ENCODE measurements around the gene GALNT10. TPM values are rescaled to one million over a fixed set of nuclear protein-coding genes. Genes with fewer than 3 reads are reported as not detected.

The GALNT10 gene
- total RNA-seq, 1 experiment from 2014 or later, result 32.3 TPM

DNA sequence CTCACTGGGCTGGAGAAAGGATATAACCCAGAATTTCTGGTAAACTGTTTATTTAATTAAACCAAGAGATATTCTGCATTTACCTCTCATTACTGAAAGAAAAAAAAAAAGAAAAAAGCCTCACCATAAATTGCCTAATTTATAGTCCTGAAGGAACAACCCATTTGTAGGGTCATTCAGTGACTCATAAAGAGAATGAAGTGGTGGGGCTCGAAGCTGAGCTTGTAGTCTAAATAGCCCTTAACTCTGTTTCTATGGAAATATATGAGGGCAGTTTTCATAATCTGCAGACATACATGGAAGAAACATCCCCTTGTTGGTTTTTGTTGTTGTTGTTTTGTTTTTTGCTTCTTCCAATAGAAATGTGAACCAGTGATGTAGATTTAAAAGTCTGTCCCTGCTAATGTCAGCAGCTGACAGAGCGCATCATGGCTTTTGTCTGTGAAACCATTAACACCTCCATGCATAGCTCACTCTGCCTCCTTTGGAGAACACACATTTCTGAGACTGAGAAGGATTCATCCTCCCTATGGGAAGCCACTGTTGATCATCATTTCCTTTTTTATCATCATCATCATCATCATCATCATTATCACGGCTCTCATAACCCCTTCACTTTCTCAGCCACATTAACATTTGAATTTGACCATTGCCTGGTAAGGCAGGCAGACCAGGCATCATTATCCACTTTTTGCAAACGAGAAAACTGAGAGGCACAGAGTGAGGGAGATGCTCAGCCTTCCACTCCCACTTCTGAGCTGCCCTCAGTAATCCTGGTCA, 187.4 kb downstream of the GALNT10 start:
- DNase-seq (ENCODE audit: low spot score), result no peak

DNA sequence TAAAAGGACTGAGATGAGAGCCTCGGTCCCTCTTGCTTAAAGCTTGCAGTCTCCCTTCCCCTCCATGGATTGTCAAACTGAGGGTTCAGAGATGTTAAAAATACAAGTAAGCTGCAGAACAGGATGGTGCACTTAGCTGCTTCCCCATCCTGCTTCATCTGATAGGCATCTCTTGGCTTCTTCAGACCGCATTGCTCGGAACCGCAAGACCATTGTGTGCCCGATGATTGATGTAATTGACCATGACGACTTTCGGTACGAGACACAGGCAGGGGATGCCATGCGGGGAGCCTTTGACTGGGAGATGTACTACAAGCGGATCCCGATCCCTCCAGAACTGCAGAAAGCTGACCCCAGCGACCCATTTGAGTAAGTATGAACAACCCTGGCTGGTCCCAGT, 189.7 kb downstream of the GALNT10 start:
- no peak for DNase-seq (ENCODE audit: low spot score)

DNA sequence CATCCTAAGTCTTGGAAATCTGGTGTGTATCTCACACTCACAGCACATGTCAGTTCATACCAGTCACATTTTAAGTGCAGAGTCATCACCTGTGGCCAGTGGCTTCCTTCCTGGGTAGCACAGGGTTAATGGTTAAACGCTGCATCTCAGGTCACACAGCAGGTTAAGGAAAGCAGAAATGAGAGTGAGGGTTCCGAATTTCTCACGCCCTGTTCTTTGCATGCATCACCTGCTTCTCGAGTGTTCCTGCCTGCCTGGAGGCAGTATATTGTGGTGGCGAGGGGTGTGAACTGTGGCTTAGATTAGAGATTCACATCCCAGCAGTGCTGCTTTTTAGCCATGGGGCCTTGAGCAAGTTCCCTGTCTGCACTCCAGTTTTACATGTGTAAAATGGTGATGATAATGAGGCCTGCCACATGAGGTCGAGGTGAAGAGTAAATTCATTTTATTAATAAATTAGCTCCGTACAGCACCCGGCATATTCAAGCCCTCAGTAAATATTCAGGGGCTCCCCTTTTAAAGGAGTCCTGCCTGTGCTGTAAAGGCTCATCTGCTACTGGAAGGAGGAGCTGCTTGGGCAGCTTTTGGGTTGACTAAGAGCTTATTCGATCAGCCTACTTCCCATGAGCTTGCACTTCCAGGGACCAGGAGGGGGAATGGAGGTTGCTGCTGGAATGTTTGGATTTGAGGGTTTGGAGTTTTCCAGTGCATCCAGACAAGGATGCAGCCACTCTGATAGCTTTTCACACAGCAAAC, 194.1 kb downstream of the GALNT10 start:
- DNase-seq (ENCODE audit: low spot score), result no peak

DNA sequence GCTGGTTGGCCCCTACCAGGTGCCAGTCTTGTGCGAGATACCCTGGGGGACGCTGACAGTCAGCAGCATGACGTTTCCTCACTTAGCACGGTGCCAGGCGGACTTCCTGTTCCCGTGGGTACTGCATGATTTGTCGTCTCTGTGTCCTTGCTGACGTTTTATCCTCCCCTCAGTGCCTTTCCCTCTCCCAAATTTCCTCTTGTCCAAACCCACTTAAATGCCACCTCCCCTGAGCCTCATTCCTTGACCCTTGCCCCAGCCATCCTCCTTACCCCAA, 194.6 kb downstream of the GALNT10 start:
- no peak for DNase-seq (ENCODE audit: low spot score)

DNA sequence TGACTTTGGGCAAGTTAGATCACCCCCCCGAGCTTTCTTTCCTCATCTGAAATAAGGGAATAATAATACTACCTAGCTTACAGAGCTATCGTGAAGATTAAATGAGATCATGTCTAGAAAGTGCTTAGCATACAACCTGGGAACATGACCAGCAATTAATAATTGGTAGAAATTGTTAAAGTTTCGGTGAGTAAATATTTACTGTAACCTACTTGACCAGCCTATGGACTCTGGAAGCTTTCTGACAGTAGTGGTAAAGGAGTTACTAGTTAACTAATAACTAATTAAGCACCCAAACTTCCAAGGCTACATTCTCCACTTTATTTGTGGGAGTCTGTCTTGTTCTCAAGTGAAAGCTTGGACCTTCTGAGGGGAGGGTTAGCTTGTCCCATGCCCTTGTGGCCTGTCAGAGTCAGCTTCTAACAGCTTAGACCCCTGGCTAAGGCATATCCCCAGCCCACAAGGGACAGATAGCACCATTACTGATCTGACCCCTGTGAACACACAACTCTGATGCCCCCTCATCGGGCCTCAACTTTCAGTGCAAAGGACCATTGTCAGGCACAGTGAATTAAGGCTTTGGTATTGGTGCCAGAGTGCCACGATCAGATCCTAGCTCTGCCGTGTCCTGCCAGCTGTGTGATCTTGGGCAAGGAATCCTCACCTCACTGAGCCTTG, 196.6 kb downstream of the GALNT10 start:
- no peak for DNase-seq (ENCODE audit: low spot score)

DNA sequence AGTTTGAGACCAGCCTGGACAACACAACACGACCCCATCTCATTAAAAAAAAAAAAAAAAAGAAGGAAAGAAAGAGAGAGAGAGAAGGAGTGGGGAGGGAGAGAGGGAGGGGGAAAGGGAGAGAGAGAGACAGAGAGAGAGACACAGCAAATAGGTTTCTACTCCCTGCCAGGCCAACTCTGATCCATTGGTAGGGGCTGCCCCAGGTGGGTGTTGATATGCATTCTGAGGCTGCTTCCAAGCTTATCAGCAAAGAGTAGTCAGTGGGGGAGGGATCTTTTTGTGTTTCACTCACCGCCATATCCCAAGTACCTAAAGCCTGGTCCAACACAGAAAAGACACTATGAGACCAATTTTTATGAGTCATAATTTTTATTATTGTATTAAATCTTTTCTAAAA, 198.3 kb downstream of the GALNT10 start:
- DNase-seq (ENCODE audit: low spot score), result no peak

DNA sequence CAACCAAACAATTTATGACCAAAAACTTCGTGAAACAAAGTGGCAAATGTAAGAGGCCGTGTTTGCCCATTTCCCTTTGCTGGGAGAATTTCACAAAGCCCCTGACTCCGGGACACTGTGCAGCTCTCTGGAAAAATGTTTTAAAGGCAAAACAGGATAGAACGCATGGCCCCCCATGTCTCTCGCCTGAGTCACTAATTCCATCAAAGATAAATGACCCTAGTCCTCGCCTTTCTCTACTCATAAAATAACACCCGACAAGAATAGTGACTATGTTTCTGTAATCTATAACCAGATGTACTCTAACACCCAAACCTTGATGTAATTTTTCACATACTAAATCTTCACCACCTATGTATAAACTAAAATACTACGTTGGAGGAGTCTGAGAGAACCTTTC, 199.6 kb downstream of the GALNT10 start:
- no peak for DNase-seq (ENCODE audit: low spot score)

DNA sequence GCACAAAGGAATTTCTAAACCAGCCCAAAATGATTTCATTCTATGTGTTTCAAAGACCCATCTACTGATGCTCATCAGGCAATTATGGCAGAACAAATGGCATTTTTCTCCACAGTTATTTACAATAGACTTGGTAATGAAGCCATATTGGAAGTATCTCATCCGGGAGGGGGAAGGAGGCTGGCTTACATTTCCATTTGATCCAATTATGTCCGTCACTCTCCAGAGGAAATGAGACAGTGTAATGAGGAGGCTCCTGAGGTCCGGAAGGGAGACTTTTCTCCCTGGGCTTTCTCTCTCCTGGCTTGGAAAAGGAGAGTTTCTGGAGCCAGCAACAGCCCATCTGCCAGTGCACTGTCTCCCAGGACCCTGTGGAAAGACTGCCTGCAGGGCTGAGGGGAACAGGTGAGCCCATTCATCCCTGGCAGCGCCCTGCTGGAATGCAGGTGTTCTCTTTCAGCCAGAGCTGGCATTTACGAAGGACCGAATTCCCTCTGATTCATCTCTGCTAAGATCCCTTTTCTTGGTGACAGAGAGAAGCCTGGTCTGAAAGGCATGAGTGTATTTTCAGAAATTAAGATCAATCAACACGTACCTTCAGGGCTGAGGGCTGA, 200.3 kb downstream of the GALNT10 start:
- no peak for DNase-seq (ENCODE audit: low spot score)

DNA sequence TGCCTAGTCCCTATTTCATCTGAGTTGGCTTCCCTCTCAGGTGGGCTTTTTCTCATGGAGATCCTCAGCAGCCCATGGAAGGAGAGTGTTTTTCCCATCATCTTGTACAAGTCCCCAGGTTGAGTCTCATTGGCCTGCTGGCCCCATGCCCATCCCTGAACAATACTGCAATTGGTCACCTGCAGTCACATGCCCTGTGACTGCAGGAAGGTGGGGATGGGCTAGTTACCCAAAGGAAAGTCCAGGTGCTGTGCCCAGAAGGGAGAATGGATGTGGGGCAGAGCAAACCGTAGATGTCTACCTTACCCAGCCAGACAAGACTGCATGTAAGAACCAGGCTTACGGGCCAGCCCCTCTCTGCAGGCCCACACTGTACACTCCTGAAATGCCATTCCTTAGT, 201.3 kb downstream of the GALNT10 start:
- no peak for DNase-seq (ENCODE audit: low spot score)

DNA sequence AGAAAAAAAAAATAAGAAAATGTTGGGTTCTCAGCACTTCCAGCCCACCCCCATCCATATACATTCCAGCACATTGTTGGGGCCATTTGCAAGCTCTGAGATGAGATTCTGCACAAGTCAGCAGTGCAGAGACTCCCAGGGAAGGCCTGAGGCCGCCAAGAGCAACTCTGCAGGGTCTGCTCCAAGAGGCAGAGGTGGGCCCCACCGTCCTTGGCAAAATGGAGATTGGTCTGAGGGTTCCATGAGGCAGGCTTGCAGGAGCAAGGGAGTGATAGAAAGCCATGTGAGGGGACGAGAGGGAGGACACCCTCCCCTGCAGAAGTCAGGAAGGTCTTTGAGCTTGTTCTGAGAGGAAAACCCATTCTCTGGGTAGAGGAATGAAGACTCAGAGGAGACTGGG, 203.3 kb downstream of the GALNT10 start:
- no peak for DNase-seq (ENCODE audit: low spot score)

DNA sequence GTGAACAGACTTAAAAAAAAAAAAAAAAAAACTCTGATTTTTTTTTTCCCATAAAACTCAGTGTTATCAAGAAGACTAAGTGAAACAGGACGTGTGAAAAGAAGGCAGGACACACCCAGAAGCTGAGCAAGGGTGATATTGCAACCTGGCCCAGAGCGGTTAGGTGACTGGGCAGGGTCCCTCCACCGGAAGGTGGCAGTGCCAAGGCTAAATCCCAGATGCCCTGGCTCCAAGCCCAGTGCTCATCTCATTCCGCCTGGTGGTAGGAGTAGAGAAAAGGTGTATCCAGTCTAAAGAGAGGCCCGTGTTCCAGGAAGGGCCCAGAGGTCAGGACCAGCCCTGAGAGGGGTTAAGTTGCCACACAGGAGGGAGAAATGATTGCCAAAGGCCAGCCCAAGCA, 203.8 kb downstream of the GALNT10 start:
- DNase-seq (ENCODE audit: low spot score), result no peak

DNA sequence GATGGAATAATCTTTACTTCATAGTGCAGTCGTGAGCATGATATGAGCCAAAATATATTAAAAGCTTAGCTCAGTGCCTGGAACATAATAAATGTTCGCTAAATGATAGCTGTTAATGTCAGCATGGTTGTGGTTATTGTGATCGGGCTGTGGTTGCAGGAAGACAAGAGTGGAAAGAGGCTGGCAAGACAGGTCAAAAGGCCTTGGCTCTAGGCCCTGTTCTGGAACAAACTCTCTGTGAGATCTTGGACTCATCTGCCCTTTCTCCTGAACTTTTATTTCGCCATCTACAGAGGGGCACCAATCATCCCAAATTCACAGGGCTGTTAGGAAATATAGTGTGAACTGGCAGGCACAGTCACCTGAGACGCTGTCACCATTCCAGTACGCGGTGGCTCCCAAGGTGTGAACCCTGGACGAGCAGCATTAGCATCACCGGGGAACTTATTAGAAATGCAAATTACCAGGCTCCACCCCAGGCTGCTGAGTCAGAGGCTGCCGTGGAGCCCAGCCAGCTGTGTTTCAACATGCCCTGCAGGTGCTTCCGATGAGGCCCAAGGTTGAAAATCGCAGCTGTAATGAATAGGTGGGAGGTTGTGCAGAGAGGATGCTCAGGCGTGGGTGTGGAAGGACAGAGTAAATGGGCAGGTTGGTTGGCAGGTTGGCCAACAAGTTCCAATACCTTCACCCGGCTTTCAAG, 205.0 kb downstream of the GALNT10 start:
- peak; percentile 57 for DNase-seq (ENCODE audit: low spot score)

DNA sequence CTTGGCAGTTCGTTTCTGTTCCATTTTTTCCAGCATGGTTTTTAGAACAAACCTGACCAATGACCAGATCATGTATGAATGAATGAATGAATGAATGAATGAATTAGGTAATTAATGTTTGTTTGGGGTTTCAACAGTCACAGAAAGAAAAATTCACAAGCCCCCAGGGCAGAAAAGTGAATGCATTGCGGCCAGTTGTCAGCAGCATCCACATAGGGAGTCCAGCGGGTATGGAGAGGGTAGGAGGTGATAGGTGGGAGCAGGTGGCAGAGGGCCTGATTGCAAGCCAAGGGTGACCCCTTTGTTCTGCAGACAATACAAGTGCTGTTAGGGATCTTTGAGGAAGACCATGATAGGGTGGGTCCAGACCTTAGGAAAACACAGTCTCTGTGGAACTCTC, 205.6 kb downstream of the GALNT10 start:
- no peak for DNase-seq (ENCODE audit: low spot score)

DNA sequence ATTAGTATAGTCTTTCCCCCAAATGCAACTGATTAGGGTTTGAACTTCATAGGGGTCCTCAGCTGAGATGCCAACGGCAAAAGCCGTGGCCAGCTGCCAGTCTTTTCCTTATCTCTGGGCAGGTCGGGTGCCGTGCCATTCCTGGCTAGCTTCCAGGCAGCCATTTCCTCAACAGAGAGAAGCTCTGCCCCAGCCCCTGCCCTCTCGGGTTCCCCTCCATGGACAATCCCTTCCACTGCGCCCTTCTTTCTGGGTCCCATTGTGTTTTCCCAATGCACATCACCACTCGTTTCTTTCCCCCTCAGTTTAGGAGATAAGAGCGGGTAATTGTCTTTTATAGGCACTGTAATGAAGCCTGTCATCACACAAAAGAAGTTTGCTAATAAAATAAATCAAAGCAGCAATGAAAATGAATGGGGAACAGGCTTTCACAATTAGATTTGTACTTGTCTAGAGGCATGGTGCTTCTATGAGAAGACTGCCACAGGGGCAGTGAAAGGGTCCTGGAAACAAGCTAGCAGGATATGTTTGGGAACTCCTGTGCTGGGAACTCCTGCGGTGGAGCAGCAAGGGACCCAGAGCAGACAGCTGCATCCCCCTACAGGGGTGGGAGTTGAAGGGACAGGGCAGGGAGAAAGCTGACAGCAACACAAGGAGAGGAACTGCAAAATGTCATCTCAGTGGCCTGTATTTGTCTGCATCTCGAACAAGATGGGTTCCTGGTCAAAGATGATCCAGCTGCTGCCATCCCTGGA, 207.3 kb downstream of the GALNT10 start:
- DNase-seq (ENCODE audit: low spot score), result no peak

DNA sequence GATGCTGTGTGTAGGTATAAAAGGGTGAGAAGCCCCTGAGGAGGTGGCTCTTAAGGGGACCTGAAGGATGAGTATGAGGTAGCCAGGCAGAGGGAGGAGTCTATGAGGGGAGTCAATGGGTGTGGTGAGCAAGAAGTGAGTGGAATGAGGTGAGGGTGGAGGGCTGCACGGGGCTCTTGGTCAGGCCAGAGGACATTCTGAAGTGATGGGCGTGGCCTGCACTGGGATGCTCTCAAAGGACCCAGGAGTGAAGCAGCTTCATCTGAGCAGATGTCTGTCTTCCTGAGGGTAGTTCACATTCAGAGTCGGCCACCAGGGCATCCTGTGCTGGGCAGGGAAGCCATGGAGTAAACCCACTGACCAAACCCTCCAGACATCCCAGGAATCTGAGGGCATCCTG, 210.1 kb downstream of the GALNT10 start:
- DNase-seq (ENCODE audit: low spot score), result no peak

DNA sequence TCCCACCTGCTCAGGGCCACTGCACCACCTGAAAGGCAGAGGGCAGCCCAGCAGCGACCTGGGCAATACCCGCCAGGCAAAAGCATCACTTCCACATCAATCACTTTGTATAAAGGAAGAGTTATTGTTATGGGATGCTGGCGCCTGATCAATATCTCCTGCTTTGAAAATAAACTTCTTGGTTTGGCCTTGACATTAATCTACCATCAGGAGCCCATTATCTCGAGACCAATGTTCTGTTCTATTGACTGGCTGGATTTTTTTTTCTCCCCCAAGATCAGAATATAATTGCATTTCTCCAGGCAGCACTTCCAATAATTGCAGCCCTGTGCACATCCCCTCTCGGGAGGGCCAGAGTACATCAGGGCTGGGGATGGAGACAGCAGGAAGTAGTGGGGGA, 210.8 kb downstream of the GALNT10 start:
- DNase-seq (ENCODE audit: low spot score), result no peak

DNA sequence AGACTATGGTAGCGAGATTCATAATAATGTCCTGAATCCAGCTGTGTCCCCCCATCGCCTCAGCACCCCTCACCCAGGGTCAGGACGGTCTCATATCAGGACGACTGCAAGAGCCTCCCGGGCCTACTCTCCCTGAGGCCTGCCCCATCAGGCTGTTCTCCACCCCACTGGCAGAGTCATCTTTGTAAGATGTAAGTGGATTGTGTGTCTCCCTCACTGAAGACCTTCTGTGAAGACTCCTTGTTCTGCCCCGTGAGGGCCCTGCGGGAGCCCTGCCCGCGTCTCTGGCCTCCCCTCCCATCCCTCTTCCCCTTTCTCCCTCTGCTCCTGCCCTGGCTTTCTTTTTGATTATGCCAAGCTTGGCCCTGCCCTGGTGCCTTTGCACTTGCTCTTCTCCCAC, 211.4 kb downstream of the GALNT10 start:
- DNase-seq (ENCODE audit: low spot score), result no peak

DNA sequence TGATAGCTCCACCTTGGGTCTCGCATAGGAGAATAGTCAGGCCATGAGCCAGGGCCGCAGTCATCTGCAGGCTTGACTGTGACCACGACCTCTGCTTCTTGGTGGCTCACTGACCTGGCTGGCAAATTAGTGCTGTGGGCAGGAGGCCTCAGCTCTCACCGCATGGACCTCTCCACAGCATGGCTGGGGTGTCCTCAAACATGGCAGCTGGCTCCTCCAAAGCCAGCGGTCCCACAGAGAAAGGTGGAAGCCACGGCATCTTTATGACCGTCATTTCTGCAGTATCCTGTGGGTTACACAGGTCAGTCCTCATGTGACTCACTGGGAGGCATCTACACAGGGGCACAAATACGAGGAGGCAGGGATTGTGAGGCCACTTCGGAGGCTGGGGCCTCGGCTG, 212.1 kb downstream of the GALNT10 start:
- DNase-seq (ENCODE audit: low spot score), result no peak

DNA sequence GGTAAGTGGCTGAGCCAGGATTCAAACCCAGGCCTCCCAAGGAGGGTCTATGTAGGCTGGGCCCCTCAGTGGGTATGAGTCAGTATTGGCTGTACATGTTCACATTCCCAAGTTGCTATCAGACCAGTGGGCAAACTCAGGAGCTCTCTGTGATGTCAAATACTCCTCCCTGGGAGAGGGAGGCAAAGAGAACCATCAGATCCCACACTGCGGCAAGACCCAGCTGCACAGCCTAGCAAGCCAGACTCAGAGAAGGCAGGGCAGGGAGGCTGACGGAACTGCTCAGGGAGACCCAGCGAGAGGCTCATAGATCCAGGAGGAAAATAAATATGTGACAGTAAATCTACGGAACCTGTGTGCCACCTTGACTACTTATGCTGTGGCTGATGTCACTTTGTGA, 212.7 kb downstream of the GALNT10 start:
- no peak for DNase-seq (ENCODE audit: low spot score)

DNA sequence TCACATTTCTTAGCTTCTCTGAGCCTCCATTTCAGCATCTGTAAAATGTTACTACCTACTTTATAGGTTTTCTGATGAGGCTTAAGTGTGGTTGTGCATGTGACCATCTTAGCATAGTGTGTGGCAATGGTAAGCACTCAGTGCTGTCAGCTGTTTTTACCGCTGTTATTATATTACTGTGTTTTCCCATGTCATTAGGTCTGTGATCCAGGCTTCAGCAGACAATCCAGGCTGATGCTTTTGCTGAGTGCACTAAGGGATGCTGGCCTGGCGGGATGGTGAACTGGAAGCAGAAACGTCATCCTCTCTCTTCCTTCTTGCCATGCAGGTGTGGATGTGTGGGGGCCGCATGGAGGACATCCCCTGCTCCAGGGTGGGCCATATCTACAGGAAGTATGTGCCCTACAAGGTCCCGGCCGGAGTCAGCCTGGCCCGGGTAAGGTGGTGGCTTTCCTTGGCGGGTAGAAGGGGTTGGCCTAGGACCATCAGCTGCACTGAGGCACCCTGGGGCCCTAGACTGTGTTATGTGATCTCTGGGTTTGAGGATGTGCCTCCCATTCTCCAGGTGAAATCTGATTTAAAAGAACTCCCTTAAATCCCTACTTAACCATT, 213.3 kb downstream of the GALNT10 start:
- no peak for DNase-seq (ENCODE audit: low spot score)
